Suprapubic skin (tissue), 4 donors: ENCODE results near the gene KTN1. TPM values are rescaled to one million over a fixed set of nuclear protein-coding genes. Genes with fewer than 3 reads are reported as not detected.

ENCODE experiments used
- DNase-seq, 2 donors: peaks; one replicate each; pipeline ENCODE4 v3.0.0-alpha.2; 2019; ENCODE audit warnings: low spot score in 2 of 2
- H3K27ac ChIP-seq: fragments of 200-600 bp; sonication (generic); one replicate; pipeline ENCODE4 v1.5.1; 2019
- H3K27me3 ChIP-seq: fragments of 200-600 bp; sonication (generic); one replicate; pipeline ENCODE4 v1.5.1; 2019
- H3K36me3 ChIP-seq: fragments of 200-600 bp; sonication (generic); one replicate; pipeline ENCODE4 v1.5.1; 2019
- H3K4me1 ChIP-seq: fragments of 200-600 bp; sonication (generic); one replicate; pipeline ENCODE4 v1.5.1; 2019
- H3K4me3 ChIP-seq: fragments of 200-600 bp; sonication (generic); one replicate; pipeline ENCODE4 v1.5.1; 2019; ENCODE audit warnings: mild to moderate bottlenecking
- H3K9me3 ChIP-seq: fragments of 200-600 bp; sonication (generic); one replicate; pipeline ENCODE4 v1.5.1; 2019
- CTCF ChIP-seq, 2 donors: fragments of 200-600 bp in 1 of 2; fragments of 450-650 bp in 1 of 2; sonication (generic) in 1 of 2; IDR thresholded peaks; one replicate each; pipeline ENCODE4 v1.5.1; 2016 to 2019; ENCODE audit warnings: antibody characterized with exemption in 2 of 2, mild to moderate bottlenecking in 1 of 2, moderate library complexity in 1 of 2
- EP300 ChIP-seq: sonication (generic); formaldehyde crosslinking; IDR thresholded peaks from one replicate; pipeline ENCODE4 v1.6.1; 2017; ENCODE audit warnings: antibody characterized with exemption
- POLR2A ChIP-seq, 2 donors: fragments of 450-650 bp; IDR thresholded peaks; one replicate each; pipeline ENCODE4 v1.6.1; 2017; ENCODE audit warnings: antibody characterized with exemption in 2 of 2, mild to moderate bottlenecking in 2 of 2, moderate library complexity in 2 of 2
- POLR2AphosphoS5 ChIP-seq, 3 donors: sonication (generic); formaldehyde crosslinking; IDR thresholded peaks; one replicate each; pipeline ENCODE4 v1.6.1; 2017; ENCODE audit warnings: antibody characterized with exemption in 3 of 3
- WGBS: methylation state at CpG from one replicate; pipeline ENCODE4 v1.1.5; 2018; 5-methylcytosine and 5-hydroxymethylcytosine counted together
- total RNA-seq, 4 donors: library from RNA; depleted of rRNA; stranded (reverse); fragments of >200 nt; gene quantifications; one replicate each; pipeline ENCODE4 v1.1.0, GENCODE V29; 2016

The KTN1 gene
- total RNA-seq, 4 donors from 2014 or later: 89.7 to 147 (median 114) TPM

- Histone ChIP-seq H3K4me3 (no peak overlapping the region), H3K27ac (no peak overlapping the region), H3K27me3 (no peaks in the 10 kb centered on the region), H3K36me3 (no peaks in the 10 kb centered on the region), H3K4me1 (peaks cover 4% of the 10 kb centered on the region), H3K9me3 (no peaks in the 10 kb centered on the region)
- no peak for DNase-seq
- 88% methylated on average over 3 of the region's 3 CpGs for WGBS
- TF ChIP-seq CTCF (IDR thresholded peaks at IDR 0.05) (no peak), POLR2AphosphoS5 (IDR thresholded peaks at IDR 0.05) (no peak)
Measured at GRCh38 chr14:55562135-55562534, 17.9 kb upstream of the KTN1 start.

- no peak overlapping the region for H3K27ac ChIP-seq
- H3K36me3 ChIP-seq: no peaks in the 10 kb centered on the region
- H3K27me3 ChIP-seq: no peaks in the 10 kb centered on the region
- DNase-seq: no peak
- H3K4me3 ChIP-seq: no peak overlapping the region
- no peaks in the 10 kb centered on the region for H3K9me3 ChIP-seq
- TF ChIP-seq EP300: no peak
- TF ChIP-seq POLR2AphosphoS5 (IDR thresholded peaks at IDR 0.05): no peak
- TF ChIP-seq CTCF (IDR thresholded peaks at IDR 0.05): no peak
- no peak for TF ChIP-seq POLR2A (IDR thresholded peaks at IDR 0.05)
- H3K4me1 ChIP-seq: no peaks in the 10 kb centered on the region
Measured at GRCh38 chr14:55568618-55569017, 11.4 kb upstream of the KTN1 start.

GRCh38 chr14:55571125-55571889 is 8.7 kb upstream of the KTN1 start:
- TF ChIP-seq EP300 (no peak), POLR2A (IDR thresholded peaks at IDR 0.05) (no peak), POLR2AphosphoS5 (IDR thresholded peaks at IDR 0.05) (no peak), CTCF (IDR thresholded peaks at IDR 0.05) (no peak)
- Histone ChIP-seq H3K4me1 (no peaks in the 10 kb centered on the region), H3K27ac (no peak overlapping the region), H3K9me3 (no peaks in the 10 kb centered on the region), H3K4me3 (no peak overlapping the region), H3K27me3 (no peaks in the 10 kb centered on the region), H3K36me3 (no peaks in the 10 kb centered on the region)
- no peak for DNase-seq
- 92% methylated on average over 7 of the region's 7 CpGs for WGBS

GRCh38 chr14:55572578-55572977 is 7.4 kb upstream of the KTN1 start:
- Histone ChIP-seq H3K4me1 (peaks cover 2% of the 10 kb centered on the region), H3K9me3 (no peaks in the 10 kb centered on the region), H3K27me3 (no peaks in the 10 kb centered on the region), H3K4me3 (no peak overlapping the region), H3K27ac (no peak overlapping the region), H3K36me3 (no peaks in the 10 kb centered on the region)
- TF ChIP-seq EP300 (no peak), POLR2A (IDR thresholded peaks at IDR 0.05) (no peak), POLR2AphosphoS5 (IDR thresholded peaks at IDR 0.05) (no peak), CTCF (IDR thresholded peaks at IDR 0.05) (no peak)
- WGBS: 73% methylated on average over 4 of the region's 4 CpGs
- no peak for DNase-seq

- H3K4me1 ChIP-seq: peaks cover 16% of the 10 kb centered on the region
- WGBS: 82% methylated on average over 7 of the region's 7 CpGs
- H3K36me3 ChIP-seq: no peaks in the 10 kb centered on the region
- no peak for DNase-seq
- TF ChIP-seq POLR2AphosphoS5 (IDR thresholded peaks at IDR 0.05) (no peak), CTCF (IDR thresholded peaks at IDR 0.05) (no peak), POLR2A (IDR thresholded peaks at IDR 0.05) (no peak), EP300 (no peak)
- no peak overlapping the region for H3K27ac ChIP-seq
- no peaks in the 10 kb centered on the region for H3K9me3 ChIP-seq
- no peak overlapping the region for H3K4me3 ChIP-seq
- H3K27me3 ChIP-seq: no peaks in the 10 kb centered on the region
Measured at GRCh38 chr14:55574988-55575387, 5.0 kb upstream of the KTN1 start.
